Heart left ventricle (tissue), 16 donors: ENCODE measurements around the gene CLEC16A. TPM values are rescaled to one million over a fixed set of nuclear protein-coding genes. Genes with fewer than 3 reads are reported as not detected.

Experiments
- ATAC-seq, 4 donors: fragments of 200-7000 bp; cut with Tn5 transposase; one replicate each; pipeline ENCODE4 v1.9.1; 2020 to 2022; ENCODE audit warnings: moderate library complexity in 4 of 4, mild to moderate bottlenecking in 3 of 4, moderate number of reproducible peaks in 1 of 4
- DNase-seq, 5 donors: peaks; one replicate each; pipeline ENCODE4 v3.0.0-alpha.2; 2020
- H3K27ac ChIP-seq, 12 donors: fragments of 200-600 bp; sonication (generic) in 4 of 12; one replicate each; pipeline versions ENCODE4 v1.5.0 to v1.8.0; 2016 to 2022; ENCODE audit warnings: mild to moderate bottlenecking in 2 of 12
- H3K27me3 ChIP-seq, 9 donors: fragments of 200-600 bp; sonication (generic) in 2 of 9; one replicate each; pipeline versions ENCODE4 v1.5.1 to v1.8.0; 2016 to 2022; ENCODE audit warnings: mild to moderate bottlenecking in 3 of 9
- H3K36me3 ChIP-seq, 9 donors: fragments of 200-600 bp; sonication (generic) in 2 of 9; one replicate each; pipeline versions ENCODE4 v1.5.0 to v1.8.0; 2018 to 2022; ENCODE audit warnings: mild to moderate bottlenecking in 2 of 9
- H3K4me1 ChIP-seq, 12 donors: fragments of 200-600 bp; sonication (generic) in 4 of 12; one replicate each; pipeline versions ENCODE4 v1.5.0 to v1.8.0; 2016 to 2022; ENCODE audit warnings: mild to moderate bottlenecking in 3 of 12
- H3K4me3 ChIP-seq, 12 donors: fragments of 200-600 bp; sonication (generic) in 4 of 12; one replicate each; pipeline versions ENCODE4 v1.5.0 to v1.8.0; 2017 to 2022; ENCODE audit warnings: mild to moderate bottlenecking in 9 of 12, moderate library complexity in 4 of 12
- H3K9me3 ChIP-seq, 12 donors: fragments of 200-600 bp; sonication (generic) in 4 of 12; one replicate each; pipeline versions ENCODE4 v1.5.0 to v1.8.0; 2016 to 2022; ENCODE audit warnings: mild to moderate bottlenecking in 1 of 12
- POLR2A ChIP-seq, 2 donors: fragments of 450-650 bp; IDR thresholded peaks; one replicate each; pipeline ENCODE4 v1.6.1; 2017; ENCODE audit warnings: antibody characterized with exemption in 2 of 2, mild to moderate bottlenecking in 2 of 2, moderate library complexity in 2 of 2
- WGBS, 4 donors: extraction: QIAGEN DNeasy Blood & Tissue Kit in 2 of 4; methylation state at CpG; one replicate each; pipeline versions ENCODE4 v1.1.5 to v1.1.7; 2013 to 2018; 5-methylcytosine and 5-hydroxymethylcytosine counted together
- intact Hi-C, 10 donors: fragments of 100-400 bp; cut with DNase I; formaldehyde crosslinking; loops; one replicate each; pipeline versions ENCODE4 v1.11.1 to v1.14.2; 2022
- polyA plus RNA-seq, 2 donors: library from polyadenylated mRNA; stranded (reverse); fragments of 200-250 nt; gene quantifications; one replicate each; pipeline ENCODE4 v1.2.3, GENCODE V29; 2013
- total RNA-seq, 9 donors: library from RNA; depleted of rRNA in 2 of 9; stranded (reverse); fragments of >200 nt in 2 of 9; fragmentation: NEBNext Ultra II Directional in 3 of 9; extraction: Animal tissue kit (Norgen Biotek cat#: 25700) in 3 of 9; gene quantifications; one replicate each; pipeline versions ENCODE4 v1.1.0 to v1.2.4, GENCODE V29; 2016 to 2023
- TF ChIP-seq, protein P1 (sequence below), 12 donors: fragments of 200-600 bp; sonication (generic) in 4 of 12; IDR thresholded peaks; one replicate each; pipeline versions ENCODE4 v1.5.0 to v1.8.0; 2018 to 2022; ENCODE audit warnings: antibody characterized with exemption in 12 of 12, mild to moderate bottlenecking in 5 of 12
- donor health status: ischemic (EF 13 %, LVEDD 7.1; RV severe dilation, severe dysfunction).
- donor health status: healthy with polysubstance abuse.
- donor health status: DM: no; HTN: yes; CAD: no.
- donor health status: DM: no; HTN: no; CAD: no.
- donor health status: ischemic (EF 25% LVEDD 6.9; RV normal size, moderate dysfunction).
- donor health status: ischemic (EF 25% LVEDD 5.7; RV mildly dilated, moderate dysfunction).
- donor health status: healthy.
- donor health status: DM: yes; HTN: yes; CAD: no.
- donor health status: ischemic (EF 35%, LVEDD 5.7; RV mildly dilated, moderate dysfunction).
- donor health status: nonischemic (EF 11% LVEDD 7.7; RV severe dilation, severe dysfunction).
- donor health status: DM: yes; HTN: yes; CAD: no.
- donor health status: PGD.
- donor health status: ischemic (EF 29% LVEDD 5.4; RV normal size, mild dysfunction).
- donor health status: nonischemic (EF 23%, LVEDD 6.1; RV moderate dilation, normal function).

Gene CLEC16A
- total and polyA plus RNA-seq, 11 donors: 13.8 to 41.1 (median 23.7) TPM

DNA sequence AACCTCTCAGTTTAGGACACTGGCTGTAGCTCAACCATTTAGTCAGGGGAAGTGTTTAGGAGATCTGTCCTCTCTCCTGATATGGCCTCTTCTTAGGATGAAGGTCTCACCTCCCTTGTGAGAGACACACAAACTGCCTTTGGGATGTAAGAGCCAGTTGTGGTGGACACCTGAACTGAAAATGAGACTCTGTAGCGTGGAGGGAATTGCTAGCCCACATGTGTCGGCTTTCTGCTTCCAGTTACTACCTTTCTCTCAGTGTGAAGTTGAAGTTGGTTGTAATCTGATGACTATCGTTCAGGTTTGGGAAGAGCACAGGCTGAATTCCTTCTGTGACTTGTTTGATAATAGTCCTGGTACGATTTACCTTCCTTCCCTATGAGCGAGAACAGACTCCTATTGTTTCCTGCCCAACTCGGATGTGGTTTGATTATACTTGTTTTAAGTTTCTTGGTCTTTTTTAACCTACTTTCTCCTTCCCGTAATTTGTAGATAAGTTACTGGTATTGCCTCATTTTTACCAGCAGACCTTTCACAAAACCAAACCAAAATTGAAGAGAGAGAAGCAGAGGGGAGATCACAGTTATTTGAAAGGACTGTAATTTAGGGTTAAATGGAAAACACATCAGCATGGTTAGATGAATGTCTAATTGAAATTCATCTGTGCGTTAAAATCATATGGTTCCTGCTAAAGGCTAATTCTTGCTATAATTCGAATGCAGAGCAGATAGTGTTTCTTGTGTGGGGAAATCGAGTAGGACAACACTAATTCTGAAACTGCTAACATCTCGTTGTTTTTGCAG, 43.2 kb downstream of the CLEC16A start:
- Histone ChIP-seq H3K4me1 (peaks cover 0 to 18% (median 1%) of the 10 kb centered on the region in 12 donors), H3K4me3 (no peak overlapping the region), H3K9me3 (no peaks in the 10 kb centered on the region), H3K27ac (no peak overlapping the region), H3K27me3 (no peaks in the 10 kb centered on the region), H3K36me3 (peaks cover 0 to 57% (median 41%) of the 10 kb centered on the region in 9 donors)
- TF ChIP-seq, protein P1, sequence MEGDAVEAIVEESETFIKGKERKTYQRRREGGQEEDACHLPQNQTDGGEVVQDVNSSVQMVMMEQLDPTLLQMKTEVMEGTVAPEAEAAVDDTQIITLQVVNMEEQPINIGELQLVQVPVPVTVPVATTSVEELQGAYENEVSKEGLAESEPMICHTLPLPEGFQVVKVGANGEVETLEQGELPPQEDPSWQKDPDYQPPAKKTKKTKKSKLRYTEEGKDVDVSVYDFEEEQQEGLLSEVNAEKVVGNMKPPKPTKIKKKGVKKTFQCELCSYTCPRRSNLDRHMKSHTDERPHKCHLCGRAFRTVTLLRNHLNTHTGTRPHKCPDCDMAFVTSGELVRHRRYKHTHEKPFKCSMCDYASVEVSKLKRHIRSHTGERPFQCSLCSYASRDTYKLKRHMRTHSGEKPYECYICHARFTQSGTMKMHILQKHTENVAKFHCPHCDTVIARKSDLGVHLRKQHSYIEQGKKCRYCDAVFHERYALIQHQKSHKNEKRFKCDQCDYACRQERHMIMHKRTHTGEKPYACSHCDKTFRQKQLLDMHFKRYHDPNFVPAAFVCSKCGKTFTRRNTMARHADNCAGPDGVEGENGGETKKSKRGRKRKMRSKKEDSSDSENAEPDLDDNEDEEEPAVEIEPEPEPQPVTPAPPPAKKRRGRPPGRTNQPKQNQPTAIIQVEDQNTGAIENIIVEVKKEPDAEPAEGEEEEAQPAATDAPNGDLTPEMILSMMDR (IDR thresholded peaks at IDR 0.05): no peak
- TF ChIP-seq POLR2A (IDR thresholded peaks at IDR 0.05): no peak
- 85 to 92% (median 92%) methylated on average over 11 of the region's 11 CpGs for WGBS, 4 donors
- ATAC-seq (no peak), DNase-seq (no peak)
- intact Hi-C loops: no loop called here

DNA sequence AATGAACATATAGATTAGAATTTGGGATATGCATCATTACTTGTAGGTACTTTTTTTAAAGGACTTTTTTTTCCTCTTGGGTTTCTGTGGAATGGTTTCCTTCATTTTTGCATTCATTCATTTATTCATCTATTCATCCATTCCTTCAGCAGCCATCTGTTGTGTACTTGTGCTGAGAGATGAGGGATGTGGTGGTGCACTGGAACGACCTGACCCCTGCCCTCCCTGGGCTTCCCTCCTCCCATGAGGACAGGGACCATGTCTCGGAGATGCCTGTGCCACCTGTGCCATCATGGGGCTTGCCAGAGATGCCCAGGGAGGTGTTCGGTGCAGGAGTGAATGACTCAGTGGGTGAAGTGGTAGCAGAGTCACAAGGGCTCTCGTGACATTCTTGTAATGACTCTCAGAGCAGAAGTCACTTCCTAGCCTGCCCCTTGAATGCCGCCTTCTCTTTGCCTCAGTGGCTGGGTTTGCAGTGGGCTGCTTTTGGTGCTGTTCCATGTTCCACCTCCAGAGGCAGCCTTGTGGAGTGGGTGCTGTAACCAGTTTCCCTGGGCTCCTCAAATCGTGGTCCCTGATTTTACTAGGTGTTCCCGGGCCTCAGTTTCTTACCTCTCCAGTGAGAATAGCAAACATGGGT, 43.9 kb downstream of the CLEC16A start:
- Histone ChIP-seq H3K4me3 (no peak overlapping the region), H3K4me1 (peaks cover 0 to 12% (median 0%) of the 10 kb centered on the region in 12 donors), H3K27me3 (no peaks in the 10 kb centered on the region), H3K9me3 (no peaks in the 10 kb centered on the region), H3K27ac (no peak overlapping the region), H3K36me3 (peaks cover 0 to 59% (median 34%) of the 10 kb centered on the region in 9 donors)
- TF ChIP-seq POLR2A (IDR thresholded peaks at IDR 0.05): no peak
- TF ChIP-seq, protein P1 (IDR thresholded peaks at IDR 0.05): peak in 6 of 12 donors; percentile 10 to 37 (median 28)
- WGBS, 4 donors: 70 to 75% (median 72%) methylated on average over 7 of the region's 7 CpGs
- DNase-seq: no peak
- intact Hi-C loops: no loop called here
- ATAC-seq: no peak

DNA sequence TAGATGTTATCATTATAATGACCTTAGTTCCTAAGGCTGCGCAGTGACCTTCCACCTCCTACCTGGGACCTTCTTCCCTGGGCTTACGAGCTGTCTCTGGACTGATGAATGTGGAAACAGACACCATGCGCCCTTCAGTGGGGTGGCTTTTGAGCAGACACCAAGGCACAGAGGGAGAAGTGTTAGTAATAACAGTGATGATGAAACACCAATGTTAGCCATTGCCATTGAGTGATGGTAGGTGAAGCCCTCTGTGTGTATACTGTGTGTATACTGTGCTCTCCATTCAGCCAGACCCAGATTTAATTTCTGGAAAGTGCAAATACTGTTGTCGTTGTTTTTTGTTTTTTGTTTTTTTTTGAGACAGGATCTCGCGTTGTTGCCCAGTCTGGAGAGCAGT, 44.5 kb downstream of the CLEC16A start:
- intact Hi-C loops: no loop called here
- TF ChIP-seq, protein P1 (IDR thresholded peaks at IDR 0.05): no peak
- TF ChIP-seq POLR2A (IDR thresholded peaks at IDR 0.05): no peak
- Histone ChIP-seq H3K9me3 (no peaks in the 10 kb centered on the region), H3K4me3 (no peak overlapping the region), H3K27ac (no peak overlapping the region), H3K36me3 (peaks cover 0 to 58% (median 32%) of the 10 kb centered on the region in 9 donors), H3K27me3 (no peaks in the 10 kb centered on the region), H3K4me1 (peaks cover 0 to 12% (median 1%) of the 10 kb centered on the region in 12 donors)
- WGBS, 4 donors: 80 to 90% (median 83%) methylated on average over 6 of the region's 6 CpGs
- no peak for DNase-seq
- no peak for ATAC-seq

DNA sequence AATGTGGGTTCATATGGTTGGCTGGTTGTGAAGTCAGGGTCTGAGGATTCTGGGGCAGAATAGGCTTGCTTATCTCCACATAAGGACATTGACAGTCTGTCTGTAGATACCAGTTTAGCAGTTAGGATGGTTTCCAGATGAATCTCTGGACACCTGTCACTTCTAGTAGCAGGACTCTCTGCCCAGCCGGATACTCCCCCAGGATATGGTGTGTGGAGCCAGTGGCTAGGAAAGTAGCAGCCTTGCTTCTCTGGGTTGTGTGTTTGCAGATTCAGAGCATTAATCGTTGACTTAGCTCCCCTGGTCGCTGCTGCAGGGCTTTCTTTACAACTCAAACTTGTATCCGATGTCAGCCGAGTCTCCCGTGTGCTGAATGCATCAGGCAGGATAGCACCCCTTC, 45.2 kb downstream of the CLEC16A start:
- Histone ChIP-seq H3K9me3 (no peaks in the 10 kb centered on the region), H3K36me3 (peaks cover 0 to 58% (median 32%) of the 10 kb centered on the region in 9 donors), H3K27ac (no peak overlapping the region), H3K4me3 (no peak overlapping the region), H3K27me3 (no peaks in the 10 kb centered on the region), H3K4me1 (peaks cover 0 to 12% (median 1%) of the 10 kb centered on the region in 12 donors)
- ATAC-seq (no peak), DNase-seq (no peak)
- 86 to 89% (median 86%) methylated on average over 6 of the region's 6 CpGs for WGBS, 4 donors
- intact Hi-C loops: no loop called here
- TF ChIP-seq, protein P1 (IDR thresholded peaks at IDR 0.05): no peak
- no peak for TF ChIP-seq POLR2A (IDR thresholded peaks at IDR 0.05)
